Calu3 (cell line): Measurements from ENCODE around the gene GRIP1. TPM values are rescaled to one million over a fixed set of nuclear protein-coding genes. Genes with fewer than 3 reads are reported as not detected.
A peak's percentile ranks its signal among the peaks of the same experiment; 100 is the strongest.

Experiments used
- BruUV-seq: library from RNA; stranded (reverse); fragments of 400-500 nt; replicated peaks from 2 replicates; lab custom pipeline; 2021; lab: Mats Ljungman, UMichigan
- CTCF ChIA-PET: fragments of 300-600 bp; sonication (Branson Sonifier 250); formaldehyde crosslinking; loops from one replicate; lab custom pipeline; 2022; ENCODE audit warnings: antibody characterized with exemption; lab: Charles Lee
- DNase-seq: peaks from one replicate; pipeline ENCODE4 v3.0.0; 2022
- H3K27ac Mint-ChIP-seq: one replicate; pipeline ENCODE4 v1.8.0; 2022; ENCODE audit warnings: mixed read lengths; ENCODE audit not compliant: unreplicated experiment
- H3K27me3 Mint-ChIP-seq: one replicate; pipeline ENCODE4 v1.8.0; 2022; ENCODE audit warnings: mixed read lengths; ENCODE audit not compliant: unreplicated experiment
- H3K36me3 Mint-ChIP-seq: one replicate; pipeline ENCODE4 v1.8.0; 2022; ENCODE audit warnings: mild to moderate bottlenecking, moderate library complexity, mixed read lengths; ENCODE audit not compliant: insufficient read depth, unreplicated experiment
- H3K4me1 Mint-ChIP-seq: one replicate; pipeline ENCODE4 v1.8.0; 2022; ENCODE audit warnings: mild to moderate bottlenecking, low read depth, mixed read lengths; ENCODE audit not compliant: unreplicated experiment
- H3K4me3 Mint-ChIP-seq: one replicate; pipeline ENCODE4 v1.8.0; 2022; ENCODE audit warnings: mild to moderate bottlenecking, low read depth, moderate library complexity, mixed read lengths; ENCODE audit not compliant: unreplicated experiment
- H3K9me3 Mint-ChIP-seq: one replicate; pipeline ENCODE4 v1.8.0; 2022; ENCODE audit warnings: low read depth, mixed read lengths; ENCODE audit not compliant: unreplicated experiment
- CTCF ChIP-seq: fragments of 200-600 bp; IDR thresholded peaks from one replicate; pipeline ENCODE4 v1.8.0; 2022; ENCODE audit warnings: antibody characterized with exemption; ENCODE audit not compliant: unreplicated experiment
- intact Hi-C: fragments of 100-400 bp; cut with micrococcal nuclease; formaldehyde crosslinking; loops from one replicate; pipeline ENCODE4 v1.10.0; 2022; ENCODE audit not compliant: unreplicated experiment
- total RNA-seq: library from RNA; stranded (reverse); gene quantifications from 2 replicates; pipeline ENCODE4 v1.2.3, GENCODE V29; 2022

The GRIP1 gene
- total RNA-seq, 1 experiment from 2014 or later, result 47.4 TPM

DNA sequence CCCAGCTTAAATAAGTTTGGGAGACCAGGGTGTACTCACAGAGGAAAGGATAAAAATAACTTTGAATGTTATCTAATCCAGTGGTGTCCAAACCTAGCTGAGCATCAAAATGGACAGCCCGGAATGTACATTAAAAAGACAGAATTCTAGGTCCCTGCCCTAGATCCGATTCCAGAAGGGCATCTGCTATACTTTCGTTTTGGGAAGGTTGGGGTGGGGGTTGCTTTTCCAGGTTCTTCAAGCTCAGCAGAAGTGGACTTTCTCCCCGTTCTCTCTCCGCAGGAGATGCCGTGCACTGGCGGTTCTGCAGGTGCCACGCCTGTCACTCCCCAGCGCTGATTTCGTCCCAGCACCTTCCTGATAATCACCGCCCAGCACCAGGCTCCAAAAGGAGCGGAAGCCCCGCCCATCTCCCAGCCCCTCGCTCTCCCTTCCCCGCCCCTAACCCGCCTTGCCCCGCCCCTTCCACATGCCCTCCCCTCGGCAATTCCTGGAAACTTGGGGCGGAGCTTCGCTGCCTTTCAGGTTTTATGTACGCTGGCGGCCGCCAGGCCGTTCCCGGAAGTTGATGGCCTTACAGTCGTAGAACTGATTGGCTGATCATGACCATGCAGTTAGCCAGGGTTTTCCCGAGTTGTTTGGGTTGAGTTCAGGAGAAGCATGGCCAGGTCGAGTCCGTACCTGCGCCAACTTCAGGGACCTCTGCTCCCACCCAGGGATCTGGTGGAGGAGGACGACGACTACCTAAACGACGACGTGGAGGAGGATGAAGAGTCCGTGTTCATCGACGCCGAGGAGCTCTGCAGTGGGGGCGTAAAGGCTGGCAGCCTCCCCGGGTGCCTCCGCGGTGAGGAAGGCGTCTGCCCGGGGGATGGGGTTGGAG lies 376.7 kb downstream of the GRIP1 start, which contains the start of gene HELB:
HELB (plus strand) TSS at position 550 of the 883 bp plus-strand sequence; CDS start at position 661, 111 bp downstream.
- Mint-ChIP-seq H3K27me3 (peaks cover 24% of the 10 kb centered on the region), H3K9me3 (no peaks in the 10 kb centered on the region), H3K4me3 (peak within 1 kb of the TSS; percentile 89), H3K4me1 (peaks cover 27% of the 10 kb centered on the region), H3K36me3 (peaks cover 19% of the 10 kb centered on the region), H3K27ac (peak within 1 kb of the TSS; percentile 73)
- no peak for TF ChIP-seq CTCF
- BruUV-seq, result no TSS peak
- peak; percentile 98 for DNase-seq
- intact Hi-C loops, result no loop called here
- CTCF ChIA-PET, result interaction anchor here (0.6 to 1.9 kb wide), 14 partner anchors 14 to 1668 kb away, joined by 3 to 9 read pairs (median 4); partner anchors contain the start of gene TMBIM4

DNA sequence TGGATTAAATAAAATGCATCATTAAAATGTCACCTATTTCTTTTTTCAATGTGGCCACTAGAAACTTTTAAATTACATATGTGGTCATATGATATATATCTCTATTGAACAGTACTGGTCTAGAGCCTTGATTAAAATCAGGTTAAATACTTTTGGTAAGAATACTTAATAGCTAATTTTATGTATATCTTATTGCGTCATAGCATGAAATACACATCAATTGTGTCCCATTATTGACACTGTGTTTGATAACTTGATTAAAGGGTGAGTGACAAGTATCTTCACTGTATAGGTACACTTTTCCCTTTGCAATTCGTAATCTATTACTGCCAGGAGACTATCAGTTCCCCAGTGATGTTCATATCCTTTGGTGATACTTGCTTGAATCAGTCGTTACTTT lies 381.0 kb downstream of the GRIP1 start:
- no TSS peak for BruUV-seq
- Mint-ChIP-seq H3K27me3 (peaks cover 25% of the 10 kb centered on the region), H3K27ac (no peak overlapping the region), H3K36me3 (peaks cover 12% of the 10 kb centered on the region), H3K4me3 (no peak overlapping the region), H3K4me1 (peaks cover 17% of the 10 kb centered on the region), H3K9me3 (no peaks in the 10 kb centered on the region)
- TF ChIP-seq CTCF, result no peak
- intact Hi-C loops, result no loop called here
- no peak for DNase-seq
- CTCF ChIA-PET, result no interaction called here
